VCaP (cell line): ENCODE results near the gene GNAT1.
A peak's percentile ranks its signal among the peaks of the same experiment; 100 is the strongest.
"Not testable (repeated sequence)": the region's sequence is repeated elsewhere in the genome, so short reads cannot be mapped to it uniquely, and the experiment has no call there.

Experiments used
- H3K27ac ChIP-seq: fragments of 450-650 bp; 2 replicates; pipeline ENCODE4 v1.5.1; 2017
- CTCF ChIP-seq: fragments of 450-650 bp; conservative IDR thresholded peaks from 2 replicates; pipeline ENCODE4 v1.5.1; 2017; ENCODE audit warnings: mild to moderate bottlenecking, moderate library complexity

The GNAT1 gene

GRCh38 chr3:50241163-50241562, 49.8 kb downstream of the GNAT1 start:
- H3K27ac ChIP-seq: no peak overlapping the region
- TF ChIP-seq CTCF: no peak

- H3K27ac ChIP-seq: no peak overlapping the region
- TF ChIP-seq CTCF: no peak
Measured at GRCh38 chr3:50241713-50242380, 50.4 kb downstream of the GNAT1 start.

- no peak overlapping the region for H3K27ac ChIP-seq
- TF ChIP-seq CTCF: no peak
Measured at GRCh38 chr3:50242381-50242770, 51.0 kb downstream of the GNAT1 start.

- H3K27ac ChIP-seq: no peak overlapping the region
Measured at GRCh38 chr3:50242851-50243542, 51.6 kb downstream of the GNAT1 start.

GRCh38 chr3:50243543-50243895, 52.1 kb downstream of the GNAT1 start:
- no peak for TF ChIP-seq CTCF
- H3K27ac ChIP-seq: no peak overlapping the region

More at GRCh38 chr3:50242851-50243542, 51.6 kb downstream of the GNAT1 start:
- no peak for TF ChIP-seq CTCF

- not testable (repeated sequence) for H3K27ac ChIP-seq
Measured at GRCh38 chr3:50244813-50245212, 53.4 kb downstream of the GNAT1 start.

- peak overlapping the region; percentile 77 for H3K27ac ChIP-seq
- TF ChIP-seq CTCF: no peak
Measured at GRCh38 chr3:50245251-50245745, 53.9 kb downstream of the GNAT1 start.

GRCh38 chr3:50245831-50246516, 54.6 kb downstream of the GNAT1 start:
- peak; percentile 99 for TF ChIP-seq CTCF
- H3K27ac ChIP-seq: peak overlapping the region; percentile 77
